ENCODE measurements around the gene SLC38A11. TPM values are rescaled to one million over a fixed set of nuclear protein-coding genes. Genes with fewer than 3 reads are reported as not detected.

Gene SLC38A11
- total RNA-seq, 4 donors from 2014 or later, result 2.4 to 12.0 (median 3.3) TPM; not detected in 1

DNA sequence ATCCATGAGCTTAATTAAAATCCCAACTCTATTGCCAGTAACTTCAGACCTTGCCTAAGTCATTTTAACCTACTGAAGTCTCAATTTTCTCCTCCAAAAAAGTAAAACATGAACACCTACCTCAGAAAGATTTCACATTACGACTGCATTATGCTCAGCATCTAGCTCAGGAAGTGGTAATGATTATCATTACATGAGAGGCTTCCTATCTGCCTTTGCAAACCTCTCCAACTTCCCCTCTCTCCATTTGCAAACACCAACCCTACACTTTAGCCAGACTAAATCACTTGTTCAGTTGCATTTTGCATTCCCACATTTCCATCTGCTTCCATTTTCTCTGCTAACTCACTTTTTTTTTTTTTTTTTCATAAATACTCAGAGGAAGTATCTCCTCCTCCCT, 6.8 kb downstream of the SLC38A11 start:
- peaks cover 9% of the 10 kb centered on the region for H3K27me3 ChIP-seq
- in situ Hi-C loops (cut with MboI; ENCODE audit: low pct_ligation_motif_present in 1 of 4, low pct_unique_long_range_greater_than_20kb in 1 of 4, low sequenced_read_pairs in 3 of 4), result no loop called here
- 67 to 75% methylated on average over 1 of the region's 1 CpG for WGBS, 2 donors (ENCODE audit: low coverage in 1 of 2)
- H3K27ac ChIP-seq, result no peak overlapping the region
- no peak overlapping the region for H3K4me3 ChIP-seq
- TF ChIP-seq POLR2A (IDR thresholded peaks at IDR 0.05) (no peak), POLR2AphosphoS5 (IDR thresholded peaks at IDR 0.05) (no peak), EP300 (IDR thresholded peaks at IDR 0.05; ENCODE audit: low read depth) (no peak)
- TF ChIP-seq, protein P1, sequence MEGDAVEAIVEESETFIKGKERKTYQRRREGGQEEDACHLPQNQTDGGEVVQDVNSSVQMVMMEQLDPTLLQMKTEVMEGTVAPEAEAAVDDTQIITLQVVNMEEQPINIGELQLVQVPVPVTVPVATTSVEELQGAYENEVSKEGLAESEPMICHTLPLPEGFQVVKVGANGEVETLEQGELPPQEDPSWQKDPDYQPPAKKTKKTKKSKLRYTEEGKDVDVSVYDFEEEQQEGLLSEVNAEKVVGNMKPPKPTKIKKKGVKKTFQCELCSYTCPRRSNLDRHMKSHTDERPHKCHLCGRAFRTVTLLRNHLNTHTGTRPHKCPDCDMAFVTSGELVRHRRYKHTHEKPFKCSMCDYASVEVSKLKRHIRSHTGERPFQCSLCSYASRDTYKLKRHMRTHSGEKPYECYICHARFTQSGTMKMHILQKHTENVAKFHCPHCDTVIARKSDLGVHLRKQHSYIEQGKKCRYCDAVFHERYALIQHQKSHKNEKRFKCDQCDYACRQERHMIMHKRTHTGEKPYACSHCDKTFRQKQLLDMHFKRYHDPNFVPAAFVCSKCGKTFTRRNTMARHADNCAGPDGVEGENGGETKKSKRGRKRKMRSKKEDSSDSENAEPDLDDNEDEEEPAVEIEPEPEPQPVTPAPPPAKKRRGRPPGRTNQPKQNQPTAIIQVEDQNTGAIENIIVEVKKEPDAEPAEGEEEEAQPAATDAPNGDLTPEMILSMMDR (IDR thresholded peaks at IDR 0.05), result no peak
- no peak for DNase-seq
- no peaks in the 10 kb centered on the region for H3K9me3 ChIP-seq
- intact Hi-C loops (cut with DNase I; ENCODE audit: low total_unique reads), result no loop called here
- no peaks in the 10 kb centered on the region for H3K4me1 ChIP-seq
- no peaks in the 10 kb centered on the region for H3K36me3 ChIP-seq

DNA sequence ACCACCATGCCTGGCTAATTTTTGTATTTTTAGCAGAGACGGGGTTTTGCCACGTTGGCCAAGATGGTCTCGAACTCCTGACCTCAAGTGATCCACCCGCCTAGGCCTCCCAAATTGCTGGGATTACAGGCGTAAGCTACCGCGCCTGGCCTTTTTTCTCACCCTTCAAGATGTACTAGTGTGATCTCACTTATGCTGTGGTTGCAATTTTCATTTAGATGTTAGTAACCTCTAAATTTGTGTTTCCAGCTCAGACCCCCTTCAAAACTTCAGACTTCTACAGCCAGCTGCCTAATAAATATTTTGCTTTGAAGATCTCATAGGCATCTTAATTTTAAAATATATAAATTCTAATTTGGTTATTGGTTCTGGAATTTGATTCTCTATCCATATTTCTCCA, 8.0 kb downstream of the SLC38A11 start:
- in situ Hi-C loops (cut with MboI; ENCODE audit: low pct_ligation_motif_present in 1 of 4, low pct_unique_long_range_greater_than_20kb in 1 of 4, low sequenced_read_pairs in 3 of 4), result no loop called here
- no peaks in the 10 kb centered on the region for H3K36me3 ChIP-seq
- no peak overlapping the region for H3K27ac ChIP-seq
- intact Hi-C loops (cut with DNase I; ENCODE audit: low total_unique reads), result no loop called here
- no peaks in the 10 kb centered on the region for H3K27me3 ChIP-seq
- 80 to 92% methylated on average over 5 to 7 of the region's 7 CpGs for WGBS, 2 donors (ENCODE audit: low coverage in 1 of 2)
- no peaks in the 10 kb centered on the region for H3K9me3 ChIP-seq
- no peaks in the 10 kb centered on the region for H3K4me1 ChIP-seq
- TF ChIP-seq POLR2A (IDR thresholded peaks at IDR 0.05) (no peak), POLR2AphosphoS5 (IDR thresholded peaks at IDR 0.05) (no peak)
- no peak overlapping the region for H3K4me3 ChIP-seq
- DNase-seq, result no peak

DNA sequence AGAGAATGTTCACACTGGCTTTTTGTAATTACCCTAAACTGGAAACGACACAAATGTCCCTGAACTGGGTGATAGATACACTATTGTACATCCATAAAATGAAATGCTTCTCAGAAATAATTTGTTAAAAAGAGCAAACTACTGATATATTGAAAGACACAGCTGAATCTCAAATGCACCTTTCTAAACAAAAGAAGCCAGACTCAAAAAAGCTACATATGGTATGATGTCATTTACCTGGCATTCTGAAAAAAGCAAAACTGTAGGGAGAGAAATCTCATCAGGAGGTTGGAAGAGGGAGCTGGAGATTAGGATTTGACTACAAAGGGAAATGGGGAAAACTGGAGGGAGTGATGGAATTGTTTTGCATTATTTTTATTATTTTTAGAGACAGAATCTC, 12.0 kb downstream of the SLC38A11 start:
- Histone ChIP-seq H3K36me3 (no peaks in the 10 kb centered on the region), H3K4me1 (no peaks in the 10 kb centered on the region), H3K4me3 (no peak overlapping the region), H3K27me3 (no peaks in the 10 kb centered on the region), H3K27ac (no peak overlapping the region), H3K9me3 (no peaks in the 10 kb centered on the region)
- in situ Hi-C loops (cut with MboI; ENCODE audit: low pct_ligation_motif_present in 1 of 4, low pct_unique_long_range_greater_than_20kb in 1 of 4, low sequenced_read_pairs in 3 of 4) (no loop called here), intact Hi-C loops (cut with DNase I; ENCODE audit: low total_unique reads) (no loop called here)
- DNase-seq, result no peak
- TF ChIP-seq POLR2A (IDR thresholded peaks at IDR 0.05) (no peak), POLR2AphosphoS5 (IDR thresholded peaks at IDR 0.05) (no peak), EP300 (IDR thresholded peaks at IDR 0.05; ENCODE audit: low read depth) (no peak)
- TF ChIP-seq, protein P1 (IDR thresholded peaks at IDR 0.05), result no peak
- WGBS, 2 donors (ENCODE audit: low coverage in 1 of 2), result 57 to 63% methylated on average over 1 of the region's 1 CpG

DNA sequence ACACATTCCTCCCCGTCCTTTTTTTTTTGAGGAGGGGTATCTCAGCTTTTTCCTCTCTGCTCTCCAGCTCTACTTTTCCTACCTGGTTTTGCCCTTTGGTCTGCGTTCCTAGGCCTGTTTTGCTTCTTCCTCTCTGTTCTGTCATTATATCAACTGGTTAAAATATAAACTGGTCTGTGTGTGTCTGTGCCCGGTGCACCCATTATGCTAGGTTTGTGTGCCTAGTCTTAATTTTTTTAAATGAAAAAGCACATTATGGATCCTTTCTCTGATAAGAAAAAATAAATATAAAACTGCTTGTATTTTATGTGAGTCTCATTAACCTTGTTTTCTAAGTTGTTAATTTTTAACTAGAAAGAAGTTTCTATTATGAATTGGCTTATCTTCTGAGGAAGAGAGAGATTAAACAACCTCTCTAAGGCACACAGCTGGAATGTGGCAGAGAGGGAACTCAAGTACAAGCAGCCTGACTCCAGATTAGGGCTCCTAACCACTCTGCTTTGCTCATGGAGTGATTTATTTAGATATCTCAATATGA, 17.4 kb downstream of the SLC38A11 start:
- in situ Hi-C loops (cut with MboI; ENCODE audit: low pct_ligation_motif_present in 1 of 4, low pct_unique_long_range_greater_than_20kb in 1 of 4, low sequenced_read_pairs in 3 of 4) (no loop called here), intact Hi-C loops (cut with DNase I; ENCODE audit: low total_unique reads) (no loop called here)
- peaks cover 0 to 18% (median 2%) of the 10 kb centered on the region in 4 donors for H3K4me1 ChIP-seq
- TF ChIP-seq POLR2AphosphoS5 (IDR thresholded peaks at IDR 0.05) (no peak), EP300 (IDR thresholded peaks at IDR 0.05; ENCODE audit: low read depth) (no peak), POLR2A (IDR thresholded peaks at IDR 0.05) (no peak)
- TF ChIP-seq, protein P1 (IDR thresholded peaks at IDR 0.05), result no peak
- peak overlapping the region; percentile 59 to 72 (median 66) for H3K27ac ChIP-seq
- WGBS, 2 donors (ENCODE audit: low coverage in 1 of 2), result 20 to 29% methylated on average over 3 of the region's 3 CpGs
- H3K9me3 ChIP-seq, result no peaks in the 10 kb centered on the region
- DNase-seq, result peak; percentile 21
- no peaks in the 10 kb centered on the region for H3K36me3 ChIP-seq
- no peak overlapping the region for H3K4me3 ChIP-seq
- no peaks in the 10 kb centered on the region for H3K27me3 ChIP-seq
